GM12875 (cell line): ENCODE data around the gene ANAPC5.

ENCODE experiments used
- H3K4me3 ChIP-seq: one replicate; pipeline ENCODE4 v1.5.1; 2011; ENCODE audit warnings: low read depth, low read length, control low read depth
- CTCF ChIP-seq: IDR thresholded peaks from 2 replicates; pipeline ENCODE4 v1.5.1; 2011; ENCODE audit warnings: low read depth, mild to moderate bottlenecking, control low read depth, inconsistent platforms, low read length, moderate library complexity, borderline replicate concordance; ENCODE audit not compliant: insufficient read depth

ANAPC5 gene

GRCh38 chr12:121264135-121264534, 88.1 kb downstream of the ANAPC5 start:
- no peak for TF ChIP-seq CTCF
- H3K4me3 ChIP-seq = no peak overlapping the region

GRCh38 chr12:121263206-121263935, 88.8 kb downstream of the ANAPC5 start:
- no peak overlapping the region for H3K4me3 ChIP-seq
- no peak for TF ChIP-seq CTCF

- no peak overlapping the region for H3K4me3 ChIP-seq
- TF ChIP-seq CTCF = no peak
These were observed 90.8 kb downstream of the ANAPC5 start for GRCh38 chr12:121261398-121261797.

GRCh38 chr12:121260091-121260490, 92.1 kb downstream of the ANAPC5 start:
- no peak overlapping the region for H3K4me3 ChIP-seq
- no peak for TF ChIP-seq CTCF

GRCh38 chr12:121259074-121259473, 93.1 kb downstream of the ANAPC5 start:
- TF ChIP-seq CTCF = no peak
- H3K4me3 ChIP-seq = no peak overlapping the region
